Measurements from ENCODE around the gene NOD1. TPM values are rescaled to one million over a fixed set of nuclear protein-coding genes. Genes with fewer than 3 reads are reported as not detected.
"Not testable (repeated sequence)": the region's sequence is repeated elsewhere in the genome, so short reads cannot be mapped to it uniquely, and the experiment has no call there.

The NOD1 gene
- total RNA-seq, 2 donors from 2014 or later, result 3.6 to 4.6 TPM

DNA sequence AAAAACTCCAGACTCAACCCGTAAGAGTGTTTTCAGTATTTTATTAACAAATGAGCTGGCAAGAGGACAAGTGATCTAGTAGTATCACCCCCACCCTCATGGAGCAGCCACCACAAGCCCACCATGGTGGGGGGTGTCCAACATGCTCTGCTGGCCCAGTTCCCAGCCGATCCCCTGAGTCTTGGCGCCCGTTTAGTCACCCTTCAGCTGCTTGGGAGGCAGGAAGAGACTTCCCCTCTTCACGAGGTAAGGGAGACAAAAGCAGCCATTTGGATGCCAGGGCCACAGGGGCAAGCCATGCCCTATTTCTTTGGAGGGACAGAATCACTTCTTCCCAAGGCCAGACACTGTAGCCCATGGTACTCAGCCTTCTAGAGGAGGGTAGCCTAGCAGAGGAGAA is 54.1 kb downstream of the NOD1 start:
- intact Hi-C loops (cut with DNase I), result no loop called here
- no peaks in the 10 kb centered on the region for H3K4me1 ChIP-seq
- no peaks in the 10 kb centered on the region for H3K27me3 ChIP-seq
- H3K36me3 ChIP-seq (replicated peaks in 1 of 2; ENCODE audit: insufficient read depth in 1 of 2, low read depth in 2 of 2), result no peaks in the 10 kb centered on the region
- no peak overlapping the region for H3K4me3 ChIP-seq
- no peaks in the 10 kb centered on the region for H3K9me3 ChIP-seq
- no peak overlapping the region for H3K27ac ChIP-seq
- DNase-seq, result no peak
- TF ChIP-seq POLR2A (IDR thresholded peaks at IDR 0.05), result no peak
- TF ChIP-seq, protein P1, sequence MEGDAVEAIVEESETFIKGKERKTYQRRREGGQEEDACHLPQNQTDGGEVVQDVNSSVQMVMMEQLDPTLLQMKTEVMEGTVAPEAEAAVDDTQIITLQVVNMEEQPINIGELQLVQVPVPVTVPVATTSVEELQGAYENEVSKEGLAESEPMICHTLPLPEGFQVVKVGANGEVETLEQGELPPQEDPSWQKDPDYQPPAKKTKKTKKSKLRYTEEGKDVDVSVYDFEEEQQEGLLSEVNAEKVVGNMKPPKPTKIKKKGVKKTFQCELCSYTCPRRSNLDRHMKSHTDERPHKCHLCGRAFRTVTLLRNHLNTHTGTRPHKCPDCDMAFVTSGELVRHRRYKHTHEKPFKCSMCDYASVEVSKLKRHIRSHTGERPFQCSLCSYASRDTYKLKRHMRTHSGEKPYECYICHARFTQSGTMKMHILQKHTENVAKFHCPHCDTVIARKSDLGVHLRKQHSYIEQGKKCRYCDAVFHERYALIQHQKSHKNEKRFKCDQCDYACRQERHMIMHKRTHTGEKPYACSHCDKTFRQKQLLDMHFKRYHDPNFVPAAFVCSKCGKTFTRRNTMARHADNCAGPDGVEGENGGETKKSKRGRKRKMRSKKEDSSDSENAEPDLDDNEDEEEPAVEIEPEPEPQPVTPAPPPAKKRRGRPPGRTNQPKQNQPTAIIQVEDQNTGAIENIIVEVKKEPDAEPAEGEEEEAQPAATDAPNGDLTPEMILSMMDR (IDR thresholded peaks at IDR 0.05), result no peak
- no peak for ATAC-seq
- WGBS, 2 donors, result 82 to 86% methylated on average over 5 of the region's 5 CpGs

DNA sequence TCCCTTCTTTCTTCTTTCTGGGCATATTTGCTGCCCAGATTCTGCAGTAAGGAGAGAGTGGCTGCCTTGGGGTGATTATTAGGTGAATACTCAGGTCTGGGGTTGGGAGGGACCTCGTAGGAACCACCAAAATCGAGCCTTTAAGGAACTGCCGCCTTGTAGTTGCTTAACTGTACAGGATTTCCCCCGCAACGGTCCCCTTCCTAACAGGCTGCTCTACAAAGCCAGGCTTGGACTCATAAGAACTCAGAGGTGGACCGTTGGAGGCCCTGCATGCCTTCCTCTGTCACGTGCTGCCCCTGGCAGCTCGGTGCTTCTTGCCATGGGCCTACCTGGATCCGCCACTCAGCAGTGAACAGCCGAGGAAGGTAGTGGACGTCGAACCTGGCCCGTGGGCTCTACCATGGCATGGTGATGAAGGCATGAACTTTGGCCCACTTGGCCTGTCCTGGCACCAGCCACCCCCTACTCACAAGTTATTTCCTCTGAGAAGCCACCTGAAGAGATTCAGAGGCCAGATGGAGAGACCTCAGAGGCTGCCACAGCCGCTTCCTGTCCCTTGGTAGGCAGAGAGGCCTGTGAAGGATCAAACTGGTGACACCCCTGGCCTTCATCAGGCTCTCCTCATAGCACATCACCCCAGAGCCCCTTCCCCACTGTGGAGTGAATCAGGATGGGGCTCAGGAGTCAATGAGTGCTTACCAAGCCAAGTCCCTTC is 54.6 kb downstream of the NOD1 start:
- 91% methylated on average over 10 to 14 of the region's 14 CpGs for WGBS, 2 donors
- no peak for DNase-seq
- Histone ChIP-seq H3K4me1 (no peaks in the 10 kb centered on the region), H3K27me3 (no peaks in the 10 kb centered on the region), H3K27ac (no peak overlapping the region), H3K36me3 (replicated peaks in 1 of 2; ENCODE audit: insufficient read depth in 1 of 2, low read depth in 2 of 2) (no peaks in the 10 kb centered on the region), H3K9me3 (no peaks in the 10 kb centered on the region), H3K4me3 (no peak overlapping the region)
- TF ChIP-seq, protein P1 (IDR thresholded peaks at IDR 0.05), result no peak
- no peak for TF ChIP-seq POLR2A (IDR thresholded peaks at IDR 0.05)
- ATAC-seq, result no peak
- intact Hi-C loops (cut with DNase I), result no loop called here

DNA sequence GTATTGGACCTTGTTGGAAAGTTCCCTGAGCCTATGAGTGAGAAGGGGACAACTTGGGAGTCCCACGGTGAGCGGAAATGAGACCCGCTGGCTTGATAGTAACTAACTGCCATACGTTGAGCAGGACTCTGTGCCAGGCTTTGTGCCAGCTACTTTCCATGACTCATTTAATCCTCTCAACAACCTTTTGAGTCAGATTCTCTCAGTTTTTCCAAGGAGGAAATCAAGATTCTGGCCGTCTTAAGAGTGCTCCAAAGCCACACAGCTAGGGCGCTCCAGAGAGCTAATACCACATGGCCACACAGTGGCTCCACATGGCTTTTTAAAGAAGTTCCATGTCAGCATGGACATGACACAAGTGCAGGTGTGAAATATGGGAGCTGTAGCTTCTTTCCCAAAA is 55.7 kb downstream of the NOD1 start:
- TF ChIP-seq, protein P1 (IDR thresholded peaks at IDR 0.05), result no peak
- TF ChIP-seq POLR2A (IDR thresholded peaks at IDR 0.05), result no peak
- intact Hi-C loops (cut with DNase I), result no loop called here
- WGBS, 2 donors, result 78 to 85% methylated on average over 6 of the region's 6 CpGs
- H3K36me3 ChIP-seq (replicated peaks in 1 of 2; ENCODE audit: insufficient read depth in 1 of 2, low read depth in 2 of 2), result no peaks in the 10 kb centered on the region
- H3K4me1 ChIP-seq, result no peaks in the 10 kb centered on the region
- H3K27me3 ChIP-seq, result no peaks in the 10 kb centered on the region
- DNase-seq (no peak), ATAC-seq (no peak)
- no peak overlapping the region for H3K4me3 ChIP-seq
- no peaks in the 10 kb centered on the region for H3K9me3 ChIP-seq
- H3K27ac ChIP-seq, result no peak overlapping the region

DNA sequence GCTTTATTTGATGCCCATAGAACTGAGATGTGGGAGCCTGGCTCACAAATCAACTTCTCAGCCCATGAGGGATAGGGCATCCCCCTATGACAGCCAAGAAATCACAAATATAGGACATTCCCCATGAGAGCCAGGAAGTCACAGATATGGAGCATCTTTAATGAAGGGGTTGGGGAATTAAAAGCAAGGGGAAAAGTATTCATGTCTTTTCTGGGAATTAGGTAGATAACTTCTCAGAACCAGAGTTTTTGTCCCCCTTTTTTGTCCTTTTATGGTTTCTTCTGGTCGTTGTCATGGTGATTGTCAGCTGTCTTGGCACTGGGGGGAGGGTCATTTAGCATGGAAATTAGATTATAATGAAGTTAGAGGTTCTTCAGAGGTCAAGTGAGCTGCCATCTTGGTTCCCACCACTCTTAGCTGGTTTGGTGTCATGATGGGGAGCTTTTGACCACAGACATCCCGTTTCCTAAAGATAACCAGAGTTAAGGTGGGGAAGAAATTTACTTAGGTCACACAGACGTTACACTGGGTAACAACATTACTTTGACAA is 56.9 kb downstream of the NOD1 start:
- Histone ChIP-seq H3K36me3 (replicated peaks in 1 of 2; ENCODE audit: insufficient read depth in 1 of 2, low read depth in 2 of 2) (no peaks in the 10 kb centered on the region), H3K4me3 (no peak overlapping the region), H3K27me3 (no peaks in the 10 kb centered on the region), H3K27ac (no peak overlapping the region), H3K4me1 (no peaks in the 10 kb centered on the region), H3K9me3 (no peaks in the 10 kb centered on the region)
- DNase-seq, result no peak
- ATAC-seq, result no peak
- TF ChIP-seq, protein P1 (IDR thresholded peaks at IDR 0.05), result no peak
- TF ChIP-seq POLR2A (IDR thresholded peaks at IDR 0.05), result no peak
- 84 to 92% methylated on average over 3 of the region's 3 CpGs for WGBS, 2 donors
- intact Hi-C loops (cut with DNase I), result no loop called here

DNA sequence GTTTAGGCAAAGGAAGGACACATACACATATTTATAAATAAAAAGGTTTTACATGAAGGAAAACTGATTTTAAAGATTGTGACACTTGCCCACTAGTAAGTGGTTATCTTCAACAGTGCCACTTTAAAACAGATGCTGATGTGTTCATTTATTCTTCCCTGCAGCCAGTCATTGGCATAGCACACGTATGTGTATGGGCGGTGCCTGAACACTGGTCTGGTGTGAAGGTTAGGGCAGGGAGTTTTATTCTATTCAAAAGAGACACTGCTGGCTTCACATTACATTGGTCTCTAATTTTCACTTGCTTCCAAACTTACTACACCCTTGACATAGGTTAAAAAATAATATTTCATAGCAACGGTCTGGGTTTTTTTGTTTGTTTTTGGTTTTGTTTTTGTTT is 57.9 kb downstream of the NOD1 start:
- ATAC-seq (no peak), DNase-seq (no peak)
- Histone ChIP-seq H3K27ac (no peak overlapping the region), H3K9me3 (no peaks in the 10 kb centered on the region), H3K4me3 (no peak overlapping the region), H3K27me3 (no peaks in the 10 kb centered on the region), H3K4me1 (no peaks in the 10 kb centered on the region), H3K36me3 (replicated peaks in 1 of 2; ENCODE audit: insufficient read depth in 1 of 2, low read depth in 2 of 2) (no peaks in the 10 kb centered on the region)
- TF ChIP-seq, protein P1 (IDR thresholded peaks at IDR 0.05), result no peak
- TF ChIP-seq POLR2A (IDR thresholded peaks at IDR 0.05), result no peak
- intact Hi-C loops (cut with DNase I), result no loop called here
- 86% methylated on average over 3 of the region's 3 CpGs for WGBS, 2 donors

DNA sequence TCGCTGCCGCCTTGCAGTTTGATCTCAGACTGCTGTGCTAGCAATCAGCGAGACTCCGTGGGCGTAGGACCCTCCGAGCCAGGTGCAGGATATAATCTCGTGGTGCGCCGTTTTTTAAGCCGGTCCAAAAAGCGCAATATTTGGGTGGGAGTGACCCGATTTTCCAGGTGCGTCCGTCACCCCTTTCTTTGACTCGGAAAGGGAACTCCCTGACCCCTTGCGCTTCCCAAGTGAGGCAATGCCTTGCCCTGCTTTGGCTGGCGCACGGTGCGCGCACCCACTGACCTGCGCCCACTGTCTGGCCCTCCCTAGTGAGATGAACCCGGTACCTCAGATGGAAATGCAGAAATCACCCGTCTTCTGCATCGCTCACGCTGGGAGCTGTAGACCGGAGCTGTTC is 58.5 kb downstream of the NOD1 start:
- H3K27me3 ChIP-seq; H3K4me3 ChIP-seq; DNase-seq; ATAC-seq; H3K27ac ChIP-seq; H3K9me3 ChIP-seq; H3K4me1 ChIP-seq; H3K36me3 ChIP-seq (replicated peaks in 1 of 2; ENCODE audit: insufficient read depth in 1 of 2, low read depth in 2 of 2); intact Hi-C loops (cut with DNase I): not testable (repeated sequence)
- WGBS, 2 donors, result 90 to 97% methylated on average over 12 to 16 of the region's 26 CpGs
